ENCODE measurements around the gene GABRR3.

GABRR3 gene

DNA sequence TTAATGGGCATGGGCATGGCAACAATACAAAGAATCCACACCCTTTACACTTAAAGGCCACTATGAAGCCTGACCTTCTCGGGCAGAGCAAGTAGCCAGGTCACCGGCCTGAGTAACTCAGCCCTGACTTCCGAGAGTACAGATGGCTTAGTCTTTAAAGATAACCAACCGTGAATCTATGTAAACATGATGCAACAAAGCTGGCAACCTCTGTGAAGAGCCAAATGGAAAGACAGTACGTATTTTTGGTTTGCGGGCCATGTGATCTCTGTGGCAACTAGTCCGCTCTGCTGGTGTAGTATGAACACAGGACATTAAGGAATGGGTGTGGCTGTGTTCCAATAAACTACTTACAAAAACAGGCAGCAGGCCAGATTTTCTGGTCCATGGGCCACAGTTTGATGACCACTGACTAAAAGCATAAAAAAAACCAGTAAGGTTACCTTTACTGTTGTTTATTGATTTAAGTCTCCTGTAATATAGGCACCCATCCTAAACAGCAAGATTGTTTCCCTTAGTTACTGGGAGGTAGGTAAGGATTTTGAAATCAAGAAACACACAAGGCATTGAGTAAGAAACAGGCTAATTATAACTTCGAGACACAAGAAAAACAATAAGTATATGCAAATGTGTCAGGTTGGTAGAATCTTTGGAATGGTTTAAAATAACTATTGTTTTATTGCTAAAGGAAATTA, 77.4 kb downstream of the GABRR3 start:
- DNase-seq (ENCODE audit: low read depth, low spot score): no peak

DNA sequence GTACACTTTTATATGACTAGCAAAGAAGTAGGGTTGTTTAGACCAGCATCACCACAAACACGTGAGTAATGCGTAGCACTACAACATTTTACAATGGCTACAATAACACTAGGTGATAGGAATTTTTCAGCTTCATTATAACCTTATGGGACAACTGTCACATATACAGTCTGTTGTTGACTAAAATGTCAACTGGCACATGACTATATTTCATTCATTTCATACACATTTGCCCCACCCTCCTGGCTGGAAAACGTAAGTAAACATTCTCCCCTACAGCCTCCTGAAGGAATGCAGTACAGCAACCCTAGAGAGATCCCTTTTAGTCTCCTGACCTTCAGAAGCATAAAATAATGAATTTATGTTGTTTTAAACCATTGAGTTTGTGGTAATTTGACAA, 79.1 kb downstream of the GABRR3 start:
- no peak for DNase-seq (ENCODE audit: low read depth, low spot score)

DNA sequence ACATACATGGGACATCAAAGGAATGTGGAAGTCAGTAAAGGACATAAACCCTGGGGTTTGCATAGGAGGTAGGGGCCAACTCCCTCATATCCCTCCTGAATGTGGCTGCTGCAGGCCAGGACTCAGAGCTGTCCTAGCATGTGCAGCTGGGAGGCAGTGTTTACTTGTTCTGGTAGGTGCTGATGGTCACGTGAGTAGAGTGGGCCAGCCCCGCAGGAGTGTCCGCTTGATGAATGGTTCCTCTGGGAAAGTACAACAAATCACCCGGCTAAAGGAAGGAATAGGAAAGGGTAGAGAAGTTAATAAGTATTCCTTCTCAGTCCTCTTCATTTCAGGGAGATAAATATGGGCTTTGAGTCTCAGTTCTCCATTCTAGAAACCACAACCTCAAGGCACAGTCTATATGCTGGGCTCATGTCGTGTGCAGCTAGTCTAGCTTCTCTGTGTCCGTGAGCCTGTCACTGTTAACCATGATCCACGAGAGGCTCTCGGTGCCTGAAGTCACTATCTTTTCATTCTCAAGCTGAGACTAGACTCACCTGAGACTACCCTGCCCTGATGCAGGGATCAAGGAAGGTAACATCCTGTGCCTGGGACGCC, 80.8 kb downstream of the GABRR3 start:
- no peak for DNase-seq (ENCODE audit: low read depth, low spot score)

DNA sequence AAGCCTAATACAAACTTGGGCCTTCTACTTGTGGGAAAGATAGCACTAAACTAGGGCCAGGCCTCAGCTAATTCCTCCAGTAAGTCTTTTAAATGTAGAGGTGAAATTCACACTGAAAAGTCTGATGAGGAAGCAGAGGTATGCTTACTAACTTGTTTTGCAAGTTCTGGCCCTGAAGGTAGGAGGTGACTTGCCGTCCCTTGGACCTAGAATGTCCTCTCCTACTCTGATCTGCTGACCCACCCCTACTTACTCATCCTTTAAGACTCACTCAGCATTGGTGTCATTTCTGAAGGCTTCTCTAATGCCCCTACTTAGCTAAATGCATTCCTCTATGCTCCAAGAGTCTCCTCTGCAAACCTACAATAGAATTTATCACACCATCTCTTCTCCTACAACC, 82.2 kb downstream of the GABRR3 start:
- DNase-seq (ENCODE audit: low read depth, low spot score): no peak

DNA sequence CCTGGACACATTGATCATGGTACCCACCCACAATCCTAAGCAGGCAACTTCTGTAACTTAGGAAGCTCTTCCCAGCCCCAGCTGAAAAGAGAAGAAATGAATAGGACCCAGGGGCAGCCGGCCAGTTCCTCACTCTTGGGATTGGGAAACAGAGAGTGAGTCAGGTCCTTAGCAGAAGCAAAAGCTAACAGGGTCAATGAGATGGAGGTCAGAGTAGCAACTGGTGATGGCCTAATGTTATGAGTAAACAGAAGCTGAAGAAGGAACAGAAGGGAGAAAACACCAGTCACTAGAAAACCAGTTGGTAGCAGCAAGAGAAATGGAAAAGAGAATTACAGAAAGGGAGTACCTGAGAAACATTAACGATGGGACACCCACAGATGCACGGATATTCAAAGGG, 82.8 kb downstream of the GABRR3 start:
- no peak for DNase-seq (ENCODE audit: low read depth, low spot score)

DNA sequence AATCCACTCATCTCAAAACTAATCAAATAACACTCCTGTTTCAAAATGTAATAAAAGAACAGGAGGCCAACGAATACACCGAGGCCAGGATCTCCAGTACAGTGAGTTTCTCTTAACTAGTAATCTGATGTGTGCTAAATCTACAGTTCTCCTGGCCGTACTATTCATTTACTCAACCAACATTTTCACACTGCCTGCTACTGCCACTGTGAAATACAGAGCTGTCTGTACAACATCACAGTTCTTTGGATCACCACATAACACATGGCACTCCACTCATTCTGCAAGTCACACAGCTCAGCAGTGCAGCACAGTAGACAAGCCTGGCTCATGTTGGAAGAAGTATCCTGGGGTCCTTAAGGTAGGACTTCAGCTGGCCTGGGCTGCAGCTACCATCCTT, 84.8 kb downstream of the GABRR3 start:
- no peak for DNase-seq (ENCODE audit: low read depth, low spot score)

DNA sequence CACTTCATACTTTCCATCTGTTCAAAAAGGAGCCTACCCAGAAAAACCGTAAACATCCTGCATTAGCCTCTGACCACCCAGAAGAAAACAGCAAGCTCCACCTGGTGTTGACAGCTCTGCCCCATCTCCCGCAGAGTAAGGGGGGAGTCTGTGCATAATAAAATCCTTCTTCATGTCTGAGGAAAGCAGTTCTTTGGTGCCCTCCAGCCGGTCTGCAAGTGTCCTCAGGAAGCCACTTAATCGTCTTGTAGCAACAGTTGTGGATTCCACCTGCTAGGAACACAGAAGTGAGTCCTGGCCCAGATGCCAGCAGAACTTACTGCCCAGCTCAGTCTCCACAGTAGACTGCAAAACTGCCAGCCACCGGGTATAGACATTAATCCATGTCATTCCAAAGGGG, 85.4 kb downstream of the GABRR3 start:
- DNase-seq (ENCODE audit: low read depth, low spot score): no peak

DNA sequence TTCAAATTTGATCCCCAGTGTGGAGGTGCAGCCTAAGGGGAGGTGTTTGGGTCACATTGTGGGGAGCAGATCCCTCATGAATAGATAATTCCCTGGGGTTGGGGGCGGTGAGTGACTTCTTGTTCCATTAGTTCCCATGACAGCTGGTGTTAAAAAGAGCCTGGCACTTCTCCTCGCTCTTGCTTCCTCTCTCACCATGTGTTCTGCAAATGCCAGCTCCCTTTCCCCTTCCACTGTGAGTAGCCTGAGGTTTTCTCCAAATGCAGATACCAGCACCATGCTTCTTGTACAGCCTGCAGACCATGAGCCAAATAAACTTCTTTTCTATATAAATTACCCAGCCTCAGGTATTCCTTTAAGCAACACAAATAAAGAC, 86.0 kb downstream of the GABRR3 start:
- no peak for DNase-seq (ENCODE audit: low read depth, low spot score)

DNA sequence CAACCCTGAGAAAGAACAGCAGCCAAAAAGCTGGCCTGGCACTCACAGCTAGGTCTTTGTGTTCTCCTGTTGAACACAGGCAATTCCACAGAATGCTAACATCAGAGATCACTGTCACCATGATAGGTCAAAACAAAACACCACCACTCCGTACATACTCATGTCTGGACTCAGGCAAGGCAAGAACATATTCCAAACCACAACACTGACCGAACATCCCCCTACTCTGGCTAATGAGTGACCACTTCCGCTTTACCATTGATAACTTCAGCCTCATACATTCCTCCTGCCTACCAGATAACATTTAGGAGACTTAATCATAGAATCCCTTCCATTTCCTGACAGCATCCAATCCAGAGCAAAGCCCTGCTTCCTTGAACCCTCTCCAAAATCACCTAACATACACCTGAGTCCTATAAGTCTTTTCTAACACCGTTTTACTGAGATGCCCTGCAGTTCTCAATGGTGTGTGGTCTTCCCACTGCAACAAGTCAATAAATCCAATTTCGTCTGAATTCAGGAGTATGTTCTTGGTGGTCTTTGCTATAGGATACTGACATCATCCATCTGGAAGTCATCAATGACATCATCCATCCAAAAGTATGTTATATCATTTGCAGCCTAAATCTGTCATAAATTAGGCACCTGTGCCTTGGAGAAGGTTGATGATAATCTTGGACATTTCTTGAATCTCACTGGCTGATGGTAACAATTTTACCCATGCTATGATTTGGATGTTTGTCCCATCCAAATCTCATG, 86.6 kb downstream of the GABRR3 start:
- no peak for DNase-seq (ENCODE audit: low read depth, low spot score)

DNA sequence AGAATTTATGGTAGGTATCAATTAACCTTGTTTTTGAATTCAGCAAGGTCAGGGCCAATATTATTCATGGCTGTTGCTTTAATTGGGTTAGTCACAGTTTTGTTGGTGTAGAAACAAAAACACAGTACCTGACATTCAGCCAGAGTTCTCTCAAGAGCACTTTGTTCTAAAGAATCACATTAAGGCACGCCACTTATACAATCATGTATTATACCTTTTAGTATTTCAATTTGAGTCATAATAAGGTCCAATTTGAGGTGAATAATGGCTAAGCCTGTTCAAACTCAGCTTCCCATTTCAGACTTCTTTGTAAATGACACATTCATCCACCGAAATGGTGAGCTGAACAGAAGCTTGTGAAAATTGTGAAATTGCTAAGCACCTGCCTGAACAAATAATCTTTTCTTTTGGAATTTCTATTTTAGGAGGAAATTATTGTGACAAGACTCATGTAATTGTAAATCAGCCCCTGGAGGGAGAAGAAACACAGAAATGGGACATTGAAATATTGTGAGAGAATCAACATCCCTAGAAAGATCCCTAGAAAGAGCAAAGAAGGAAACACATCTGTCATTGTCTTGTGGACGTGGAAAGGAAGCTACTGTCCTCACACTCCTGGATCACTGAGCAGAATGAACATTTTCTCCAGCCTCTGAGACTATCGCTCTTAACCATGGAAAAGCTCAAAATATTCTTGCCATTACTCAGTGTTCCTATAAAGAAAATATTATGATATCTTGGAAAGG, 92.1 kb downstream of the GABRR3 start:
- DNase-seq (ENCODE audit: low read depth, low spot score): no peak

DNA sequence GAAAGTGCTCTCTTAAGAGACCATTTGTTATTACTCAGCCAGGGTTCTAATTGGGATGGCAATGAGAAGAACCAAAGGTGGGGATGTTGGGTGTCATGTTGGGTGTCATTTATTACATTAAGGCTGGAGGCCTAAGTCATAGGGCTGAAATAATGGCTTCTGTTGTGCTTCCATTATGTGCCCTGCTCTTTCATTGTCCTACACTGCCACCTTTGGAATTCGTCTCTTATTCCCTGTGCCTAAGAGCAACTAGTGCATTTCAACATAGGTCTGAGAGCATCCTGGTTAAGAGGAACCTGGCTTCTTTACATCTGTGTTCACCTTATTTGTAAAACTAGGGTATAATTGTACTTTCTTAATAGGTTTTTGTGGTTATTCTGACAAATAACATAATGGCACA, 95.1 kb downstream of the GABRR3 start:
- no peak for DNase-seq (ENCODE audit: low read depth, low spot score)

DNA sequence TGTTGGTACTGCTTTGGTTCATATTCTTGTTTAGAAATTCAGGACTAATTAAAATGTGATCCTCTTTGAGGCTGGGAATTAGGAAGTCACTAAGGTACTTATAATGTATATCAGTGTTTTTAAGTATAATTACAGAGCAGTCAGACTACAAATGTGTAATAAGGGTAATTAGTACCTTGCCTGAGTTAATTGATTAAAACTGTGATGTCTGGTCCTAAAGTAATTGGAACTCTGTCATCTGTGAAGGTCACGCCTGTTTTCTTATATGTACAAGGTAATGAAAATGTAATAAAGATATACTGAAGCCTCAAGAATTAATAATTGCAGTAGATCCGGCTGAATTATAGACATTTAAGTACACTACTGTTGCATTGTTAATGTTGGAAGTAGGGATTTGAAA, 95.7 kb downstream of the GABRR3 start:
- DNase-seq (ENCODE audit: low read depth, low spot score): no peak

DNA sequence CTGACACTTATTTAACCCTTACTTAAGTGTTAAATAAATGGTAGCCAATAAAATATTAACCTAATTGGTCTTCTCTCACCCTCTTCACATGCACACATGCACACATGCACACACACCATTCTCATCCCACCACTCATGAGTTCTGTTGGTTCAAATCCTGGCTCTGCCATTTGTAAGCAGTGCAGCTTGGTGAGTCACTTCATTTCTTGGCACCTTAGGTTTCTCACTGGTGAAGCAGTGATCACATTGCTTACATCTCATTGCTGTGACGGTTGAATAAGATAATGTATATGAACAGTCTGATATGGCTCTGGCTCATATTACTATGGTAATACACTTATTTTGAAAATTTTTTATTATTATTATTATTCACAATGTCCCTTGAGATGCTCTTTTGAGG, 96.7 kb downstream of the GABRR3 start:
- no peak for DNase-seq (ENCODE audit: low read depth, low spot score)

DNA sequence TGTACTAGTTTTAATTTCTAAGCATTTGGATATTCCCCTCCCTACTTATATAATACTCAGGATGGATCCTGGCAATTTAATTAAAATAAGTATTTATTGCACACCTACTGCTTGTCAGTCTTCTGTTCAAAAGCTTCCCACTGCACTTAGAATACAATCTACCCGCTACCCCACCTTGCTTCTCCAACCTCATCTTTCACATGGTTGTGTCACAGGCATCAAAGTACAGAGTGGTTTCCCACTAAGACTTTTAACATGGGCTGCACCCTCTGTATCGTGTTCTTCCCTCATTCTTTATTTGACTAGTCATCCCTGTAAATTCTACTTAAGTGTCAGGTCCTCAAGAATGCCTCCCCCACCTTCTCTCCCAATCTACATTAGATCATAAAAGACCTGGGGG, 97.9 kb downstream of the GABRR3 start:
- no peak for DNase-seq (ENCODE audit: low read depth, low spot score)

DNA sequence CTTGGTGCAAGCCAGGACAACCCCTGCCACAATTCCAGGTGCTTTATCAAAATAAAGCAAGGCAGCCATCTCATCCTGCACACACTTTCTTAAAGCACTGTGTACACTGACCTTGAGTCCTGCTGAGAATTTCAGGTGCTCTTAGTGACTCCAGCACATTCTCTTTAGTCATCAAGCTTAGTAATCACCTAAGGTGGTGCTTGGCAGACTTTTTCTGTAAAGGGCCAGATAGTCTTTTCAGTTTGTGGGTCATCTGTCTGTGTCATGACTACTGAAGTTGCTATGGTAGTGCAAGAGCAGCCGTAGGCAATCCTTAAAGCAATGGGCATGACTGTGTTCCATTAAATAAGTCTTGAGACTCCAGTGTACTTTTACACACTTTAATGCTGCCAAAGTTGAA, 99.3 kb downstream of the GABRR3 start:
- no peak for DNase-seq (ENCODE audit: low read depth, low spot score)
